BLaER1 (cell line): Measurements from ENCODE around the gene YAP1.
"Not testable (repeated sequence)": the region's sequence is repeated elsewhere in the genome, so short reads cannot be mapped to it uniquely, and the experiment has no call there.

Experiments used
- H3K27ac ChIP-seq: shearing (Covaris generic); formaldehyde crosslinking; 2 replicates; pipeline ENCODE4 v1.8.1; 2022
- H3K27me3 ChIP-seq: shearing (Covaris generic); formaldehyde crosslinking; 2 replicates; pipeline ENCODE4 v1.8.1; 2022
- H3K36me3 ChIP-seq: shearing (Covaris generic); formaldehyde crosslinking; 2 replicates; pipeline ENCODE4 v1.8.1; 2022
- H3K4me1 ChIP-seq: shearing (Covaris generic); formaldehyde crosslinking; 2 replicates; pipeline ENCODE4 v1.8.1; 2022
- H3K4me2 ChIP-seq: shearing (Covaris generic); formaldehyde crosslinking; 2 replicates; pipeline ENCODE4 v1.8.1; 2022
- H3K4me3 ChIP-seq: shearing (Covaris generic); formaldehyde crosslinking; 2 replicates; pipeline ENCODE4 v1.8.1; 2022
- H3K9ac ChIP-seq: shearing (Covaris generic); formaldehyde crosslinking; 2 replicates; pipeline ENCODE4 v1.8.1; 2022
- H3K9me3 ChIP-seq: shearing (Covaris generic); formaldehyde crosslinking; 2 replicates; pipeline ENCODE4 v1.8.1; 2022
- H4K20me1 ChIP-seq: shearing (Covaris generic); formaldehyde crosslinking; 2 replicates; pipeline ENCODE4 v1.8.1; 2022
- Cebpa-rat ChIP-seq: shearing (Covaris generic); IDR thresholded peaks from 2 replicates; pipeline ENCODE4 v1.8.1; 2022

YAP1 gene

GRCh38 chr11:102194257-102194656 is 84.0 kb downstream of the YAP1 start:
- no peaks in the 10 kb centered on the region for H4K20me1 ChIP-seq
- H3K9me3 ChIP-seq: no peaks in the 10 kb centered on the region
- no peak overlapping the region for H3K4me3 ChIP-seq
- H3K4me1 ChIP-seq: no peaks in the 10 kb centered on the region
- H3K36me3 ChIP-seq: no peaks in the 10 kb centered on the region
- no peak overlapping the region for H3K9ac ChIP-seq
- H3K27ac ChIP-seq: no peak overlapping the region
- no peak for TF ChIP-seq Cebpa-rat
- H3K4me2 ChIP-seq: no peak overlapping the region
- no peaks in the 10 kb centered on the region for H3K27me3 ChIP-seq

GRCh38 chr11:102194990-102195389 is 84.7 kb downstream of the YAP1 start:
- Histone ChIP-seq H3K27me3 (no peaks in the 10 kb centered on the region), H3K9ac (no peak overlapping the region), H3K36me3 (no peaks in the 10 kb centered on the region), H3K9me3 (no peaks in the 10 kb centered on the region), H4K20me1 (no peaks in the 10 kb centered on the region), H3K27ac (no peak overlapping the region), H3K4me1 (no peaks in the 10 kb centered on the region), H3K4me2 (no peak overlapping the region), H3K4me3 (no peak overlapping the region)
- no peak for TF ChIP-seq Cebpa-rat

GRCh38 chr11:102196351-102196750 is 86.1 kb downstream of the YAP1 start:
- H3K4me1 ChIP-seq: no peaks in the 10 kb centered on the region
- H3K9me3 ChIP-seq: no peaks in the 10 kb centered on the region
- H3K36me3 ChIP-seq: no peaks in the 10 kb centered on the region
- H3K27me3 ChIP-seq: no peaks in the 10 kb centered on the region
- no peak overlapping the region for H3K9ac ChIP-seq
- no peak overlapping the region for H3K27ac ChIP-seq
- no peaks in the 10 kb centered on the region for H4K20me1 ChIP-seq
- H3K4me3 ChIP-seq: no peak overlapping the region
- TF ChIP-seq Cebpa-rat: no peak
- H3K4me2 ChIP-seq: no peak overlapping the region

- H3K36me3 ChIP-seq: no peaks in the 10 kb centered on the region
- H3K4me3 ChIP-seq: no peak overlapping the region
- no peaks in the 10 kb centered on the region for H3K27me3 ChIP-seq
- H3K27ac ChIP-seq: no peak overlapping the region
- H4K20me1 ChIP-seq: no peaks in the 10 kb centered on the region
- H3K9me3 ChIP-seq: no peaks in the 10 kb centered on the region
- no peak overlapping the region for H3K4me2 ChIP-seq
- TF ChIP-seq Cebpa-rat: no peak
- no peaks in the 10 kb centered on the region for H3K4me1 ChIP-seq
- no peak overlapping the region for H3K9ac ChIP-seq
These were observed 86.6 kb downstream of the YAP1 start for GRCh38 chr11:102196816-102197215.

GRCh38 chr11:102197670-102198139 is 87.5 kb downstream of the YAP1 start:
- Histone ChIP-seq H3K9ac (no peak overlapping the region), H3K27me3 (no peaks in the 10 kb centered on the region), H3K27ac (no peak overlapping the region), H3K36me3 (no peaks in the 10 kb centered on the region), H3K9me3 (no peaks in the 10 kb centered on the region), H3K4me1 (no peaks in the 10 kb centered on the region), H3K4me3 (no peak overlapping the region), H4K20me1 (no peaks in the 10 kb centered on the region), H3K4me2 (no peak overlapping the region)
- no peak for TF ChIP-seq Cebpa-rat

GRCh38 chr11:102199673-102200072 is 89.4 kb downstream of the YAP1 start:
- no peak overlapping the region for H3K4me3 ChIP-seq
- no peaks in the 10 kb centered on the region for H3K36me3 ChIP-seq
- TF ChIP-seq Cebpa-rat: no peak
- H3K9ac ChIP-seq: no peak overlapping the region
- no peaks in the 10 kb centered on the region for H3K4me1 ChIP-seq
- no peaks in the 10 kb centered on the region for H3K9me3 ChIP-seq
- no peak overlapping the region for H3K4me2 ChIP-seq
- no peak overlapping the region for H3K27ac ChIP-seq
- no peaks in the 10 kb centered on the region for H3K27me3 ChIP-seq
- no peaks in the 10 kb centered on the region for H4K20me1 ChIP-seq

- not testable (repeated sequence) for H3K4me1 ChIP-seq, H3K36me3 ChIP-seq, H3K9ac ChIP-seq, H3K4me3 ChIP-seq, H4K20me1 ChIP-seq, H3K9me3 ChIP-seq, H3K4me2 ChIP-seq, H3K27ac ChIP-seq, H3K27me3 ChIP-seq
These were observed 90.1 kb downstream of the YAP1 start for GRCh38 chr11:102200325-102200724.

- Histone ChIP-seq H4K20me1 (no peaks in the 10 kb centered on the region), H3K4me2 (no peak overlapping the region), H3K36me3 (peaks cover 6% of the 10 kb centered on the region; the same call in 1 of the 2 replicates), H3K4me1 (no peaks in the 10 kb centered on the region), H3K4me3 (no peak overlapping the region), H3K27ac (no peak overlapping the region), H3K27me3 (no peaks in the 10 kb centered on the region), H3K9me3 (no peaks in the 10 kb centered on the region), H3K9ac (no peak overlapping the region)
- no peak for TF ChIP-seq Cebpa-rat
These were observed 91.5 kb downstream of the YAP1 start for GRCh38 chr11:102201776-102202175.

- Histone ChIP-seq H3K4me3 (no peak overlapping the region), H3K27me3 (no peaks in the 10 kb centered on the region), H3K36me3 (peaks cover 6% of the 10 kb centered on the region), H3K4me2 (no peak overlapping the region), H3K9me3 (no peaks in the 10 kb centered on the region), H3K4me1 (no peaks in the 10 kb centered on the region), H3K9ac (no peak overlapping the region), H3K27ac (no peak overlapping the region), H4K20me1 (no peaks in the 10 kb centered on the region)
- TF ChIP-seq Cebpa-rat: no peak
These were observed 92.7 kb downstream of the YAP1 start for GRCh38 chr11:102202972-102203371.

GRCh38 chr11:102204174-102204573 is 93.9 kb downstream of the YAP1 start:
- no peak overlapping the region for H3K9ac ChIP-seq
- H3K4me3 ChIP-seq: no peak overlapping the region
- no peak for TF ChIP-seq Cebpa-rat
- peaks cover 8% of the 10 kb centered on the region for H3K36me3 ChIP-seq
- H3K4me1 ChIP-seq: no peaks in the 10 kb centered on the region
- no peaks in the 10 kb centered on the region for H3K9me3 ChIP-seq
- no peaks in the 10 kb centered on the region for H3K27me3 ChIP-seq
- no peaks in the 10 kb centered on the region for H4K20me1 ChIP-seq
- H3K4me2 ChIP-seq: no peak overlapping the region
- no peak overlapping the region for H3K27ac ChIP-seq

- no peak overlapping the region for H3K4me3 ChIP-seq
- peaks cover 19% of the 10 kb centered on the region for H3K36me3 ChIP-seq
- no peak overlapping the region for H3K9ac ChIP-seq
- no peaks in the 10 kb centered on the region for H3K9me3 ChIP-seq
- H3K4me2 ChIP-seq: no peak overlapping the region
- no peak for TF ChIP-seq Cebpa-rat
- no peaks in the 10 kb centered on the region for H3K27me3 ChIP-seq
- no peaks in the 10 kb centered on the region for H3K4me1 ChIP-seq
- H3K27ac ChIP-seq: no peak overlapping the region
- H4K20me1 ChIP-seq: no peaks in the 10 kb centered on the region
These were observed 95.6 kb downstream of the YAP1 start for GRCh38 chr11:102205805-102206204.
